HG03520 (cell line): ENCODE results near the gene TRIP13.
A peak's percentile ranks its signal among the peaks of the same experiment; 100 is the strongest.

ENCODE experiments used
- ATAC-seq: cut with Tn5 transposase; IDR thresholded peaks from one replicate; pipeline ENCODE4 v1.9.1; 2021; ENCODE audit warnings: mild to moderate bottlenecking, moderate library complexity; ENCODE audit not compliant: unreplicated experiment

TRIP13 gene

GRCh38 chr5:963673-964531, 71.2 kb downstream of the TRIP13 start:
- ATAC-seq: peak; percentile 84

DNA sequence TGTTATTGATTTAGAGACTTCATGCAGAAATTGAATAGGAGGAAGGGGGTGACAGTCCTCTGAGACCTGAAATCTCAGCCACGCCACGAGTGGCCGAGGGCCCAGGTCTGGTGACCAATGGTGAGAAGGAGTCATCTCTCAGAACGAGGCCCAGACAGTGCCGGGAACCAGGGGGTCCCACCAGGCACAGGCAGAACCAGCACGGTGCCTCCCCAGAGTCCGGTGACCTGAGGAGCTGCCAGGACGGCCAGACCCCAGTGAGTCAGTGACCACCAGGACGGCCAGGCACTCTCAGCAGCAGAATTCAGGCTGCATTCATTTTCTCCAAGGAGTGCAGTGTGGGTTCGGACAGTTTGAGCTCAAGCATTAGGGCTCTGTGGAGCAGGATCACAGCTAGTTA, 72.1 kb downstream of the TRIP13 start:
- ATAC-seq: no peak

DNA sequence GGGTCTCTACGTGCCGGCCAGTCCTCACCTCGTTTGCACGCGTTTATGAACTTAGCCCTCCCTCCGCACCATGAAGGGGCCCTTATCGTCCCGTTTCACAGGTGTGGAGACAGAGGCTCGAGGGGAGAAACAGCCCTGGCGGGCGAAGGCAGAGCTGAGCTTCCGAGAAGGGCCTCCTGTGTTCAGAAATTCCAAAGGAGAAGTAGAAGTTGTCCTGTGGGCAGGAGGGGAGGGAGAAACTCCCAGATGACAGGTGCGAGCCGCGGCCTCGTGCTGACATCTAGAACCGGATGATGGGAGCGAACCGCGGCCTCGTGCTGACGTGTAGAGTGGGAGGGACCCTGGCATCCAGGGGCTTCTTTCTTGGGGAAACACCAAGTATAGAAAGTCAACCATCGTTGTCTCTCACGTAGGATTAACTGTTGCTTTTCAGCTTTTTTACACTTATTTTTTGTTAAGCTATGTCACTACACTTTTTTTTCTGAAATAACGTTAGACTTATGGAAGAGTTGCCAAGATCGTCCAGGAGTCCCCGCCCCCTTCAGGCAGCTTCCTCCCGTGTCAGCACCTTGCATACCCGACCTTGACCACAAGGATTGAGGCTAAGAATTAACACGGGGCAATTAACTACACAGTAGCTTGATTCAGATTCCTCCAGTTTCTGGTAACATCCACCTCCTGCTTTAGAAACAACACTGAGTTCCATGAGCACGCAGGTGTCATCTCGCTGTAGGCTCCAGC, 73.1 kb downstream of the TRIP13 start:
- no peak for ATAC-seq

- no peak for ATAC-seq
Observed at GRCh38 chr5:966345-966710, 73.6 kb downstream of the TRIP13 start.

- ATAC-seq: no peak
Observed at GRCh38 chr5:966941-967340, 74.3 kb downstream of the TRIP13 start.
